Hepatocyte (in vitro differentiated cells): ENCODE measurements around the gene ZDHHC14. TPM values are rescaled to one million over a fixed set of nuclear protein-coding genes. Genes with fewer than 3 reads are reported as not detected.

Experiments used
- DNase-seq: peaks from one replicate; pipeline ENCODE4 v3.0.0-alpha.2; 2016; ENCODE audit warnings: low spot score
- H2AFZ ChIP-seq: fragments of 200-600 bp; sonication (generic); 2 replicates; pipeline ENCODE4 v1.6.0; 2016; ENCODE audit warnings: antibody characterized with exemption, mild to moderate bottlenecking
- H3K27ac ChIP-seq: fragments of 200-600 bp; sonication (generic); 2 replicates; pipeline ENCODE4 v1.5.1; 2016; ENCODE audit warnings: mild to moderate bottlenecking
- H3K27me3 ChIP-seq: fragments of 200-600 bp; sonication (generic); 2 replicates; pipeline ENCODE4 v1.6.1; 2016
- H3K36me3 ChIP-seq: fragments of 200-600 bp; sonication (generic); replicated peaks from 2 replicates; pipeline ENCODE4 v1.5.1; 2016; ENCODE audit warnings: low read depth; ENCODE audit not compliant: insufficient read depth
- H3K4me1 ChIP-seq: fragments of 200-600 bp; sonication (generic); 2 replicates; pipeline ENCODE4 v1.5.1; 2016; ENCODE audit warnings: mild to moderate bottlenecking, moderate library complexity; ENCODE audit not compliant: insufficient read depth
- H3K4me2 ChIP-seq: fragments of 200-600 bp; sonication (generic); 2 replicates; pipeline ENCODE4 v1.6.0; 2016
- H3K4me3 ChIP-seq: fragments of 200-600 bp; sonication (generic); 2 replicates; pipeline ENCODE4 v1.5.1; 2016; ENCODE audit warnings: mild to moderate bottlenecking
- H3K79me2 ChIP-seq: fragments of 200-600 bp; sonication (generic); 2 replicates; pipeline ENCODE4 v1.6.0; 2017; ENCODE audit warnings: mild to moderate bottlenecking
- H3K9me2 ChIP-seq: fragments of 200-600 bp; sonication (generic); replicated peaks from 2 replicates; pipeline ENCODE4 v1.6.0; 2017; ENCODE audit warnings: mild to moderate bottlenecking; ENCODE audit not compliant: insufficient read depth
- H3K9me3 ChIP-seq: fragments of 200-600 bp; sonication (generic); 2 replicates; pipeline ENCODE4 v1.5.1; 2016; ENCODE audit warnings: low read depth, mild to moderate bottlenecking
- H4K20me1 ChIP-seq: fragments of 200-600 bp; sonication (generic); 2 replicates; pipeline ENCODE4 v1.6.0; 2016; ENCODE audit warnings: mild to moderate bottlenecking; ENCODE audit not compliant: insufficient read depth, poor library complexity, severe bottlenecking
- EZH2 ChIP-seq: fragments of 200-600 bp; sonication (generic); IDR thresholded peaks from 2 replicates; pipeline ENCODE4 v1.6.1; 2016; ENCODE audit warnings: antibody characterized with exemption, mild to moderate bottlenecking, borderline replicate concordance
- EZH2phosphoT487 ChIP-seq: fragments of 200-600 bp; sonication (generic); IDR thresholded peaks from one replicate; pipeline ENCODE4 v1.6.1; 2018; ENCODE audit warnings: antibody characterized with exemption, mild to moderate bottlenecking, low read depth, moderate library complexity; ENCODE audit not compliant: unreplicated experiment, severe bottlenecking
- WGBS: methylation state at CpG from one replicate; pipeline ENCODE4 v1.1.6; 2016; ENCODE audit warnings: low lambda C conversion rate; ENCODE audit errors: missing lambda C conversion rate; 5-methylcytosine and 5-hydroxymethylcytosine counted together
- polyA plus RNA-seq: library from polyadenylated mRNA; unstranded; fragments of >200 nt; fragmentation: Nextera tagmentation; extraction: Ambion mirVana; gene quantifications from 2 replicates; pipeline ENCODE4 v1.2.1, GENCODE V29; 2016
- total RNA-seq: library from RNA; depleted of rRNA; stranded (reverse); fragments of >200 nt; gene quantifications from 2 replicates; pipeline ENCODE4 v1.2.3, GENCODE V29; 2014
- TF ChIP-seq, protein P1 (sequence below): fragments of 200-600 bp; sonication (generic); IDR thresholded peaks from 2 replicates; pipeline ENCODE4 v1.5.1; 2016; ENCODE audit warnings: antibody characterized with exemption, mild to moderate bottlenecking; ENCODE audit not compliant: poor library complexity

The ZDHHC14 gene
- total and polyA plus RNA-seq, 2 experiments from 2014 or later = 11.8 to 25.2 TPM

- H3K27ac ChIP-seq = no peak overlapping the region
- no peaks in the 10 kb centered on the region for H3K36me3 ChIP-seq
- peaks cover 9% of the 10 kb centered on the region for H3K79me2 ChIP-seq
- H3K4me3 ChIP-seq = no peak overlapping the region
- H3K27me3 ChIP-seq = no peaks in the 10 kb centered on the region
- no peaks in the 10 kb centered on the region for H3K9me3 ChIP-seq
- no peaks in the 10 kb centered on the region for H4K20me1 ChIP-seq
- H3K4me1 ChIP-seq = no peaks in the 10 kb centered on the region
- no peaks in the 10 kb centered on the region for H3K9me2 ChIP-seq
- no peak overlapping the region for H2AFZ ChIP-seq
- 77% methylated on average over 3 of the region's 3 CpGs for WGBS
- no peak overlapping the region for H3K4me2 ChIP-seq
- DNase-seq = no peak
- TF ChIP-seq EZH2phosphoT487 = no peak
- TF ChIP-seq, protein P1, sequence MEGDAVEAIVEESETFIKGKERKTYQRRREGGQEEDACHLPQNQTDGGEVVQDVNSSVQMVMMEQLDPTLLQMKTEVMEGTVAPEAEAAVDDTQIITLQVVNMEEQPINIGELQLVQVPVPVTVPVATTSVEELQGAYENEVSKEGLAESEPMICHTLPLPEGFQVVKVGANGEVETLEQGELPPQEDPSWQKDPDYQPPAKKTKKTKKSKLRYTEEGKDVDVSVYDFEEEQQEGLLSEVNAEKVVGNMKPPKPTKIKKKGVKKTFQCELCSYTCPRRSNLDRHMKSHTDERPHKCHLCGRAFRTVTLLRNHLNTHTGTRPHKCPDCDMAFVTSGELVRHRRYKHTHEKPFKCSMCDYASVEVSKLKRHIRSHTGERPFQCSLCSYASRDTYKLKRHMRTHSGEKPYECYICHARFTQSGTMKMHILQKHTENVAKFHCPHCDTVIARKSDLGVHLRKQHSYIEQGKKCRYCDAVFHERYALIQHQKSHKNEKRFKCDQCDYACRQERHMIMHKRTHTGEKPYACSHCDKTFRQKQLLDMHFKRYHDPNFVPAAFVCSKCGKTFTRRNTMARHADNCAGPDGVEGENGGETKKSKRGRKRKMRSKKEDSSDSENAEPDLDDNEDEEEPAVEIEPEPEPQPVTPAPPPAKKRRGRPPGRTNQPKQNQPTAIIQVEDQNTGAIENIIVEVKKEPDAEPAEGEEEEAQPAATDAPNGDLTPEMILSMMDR = no peak
- no peak for TF ChIP-seq EZH2
Observed at GRCh38 chr6:157402996-157403685, 22.2 kb downstream of the ZDHHC14 start.

GRCh38 chr6:157403686-157404051 is 22.7 kb downstream of the ZDHHC14 start:
- Histone ChIP-seq H3K27ac (no peak overlapping the region), H3K4me2 (no peak overlapping the region), H3K27me3 (no peaks in the 10 kb centered on the region), H4K20me1 (no peaks in the 10 kb centered on the region), H2AFZ (no peak overlapping the region), H3K79me2 (peaks cover 14% of the 10 kb centered on the region), H3K4me1 (no peaks in the 10 kb centered on the region), H3K36me3 (no peaks in the 10 kb centered on the region), H3K9me2 (no peaks in the 10 kb centered on the region), H3K4me3 (no peak overlapping the region), H3K9me3 (no peaks in the 10 kb centered on the region)
- WGBS = 84% methylated on average over 6 of the region's 6 CpGs
- no peak for DNase-seq
- TF ChIP-seq, protein P1 = no peak
- TF ChIP-seq EZH2 (no peak), EZH2phosphoT487 (no peak)

GRCh38 chr6:157405986-157406385 is 25.0 kb downstream of the ZDHHC14 start:
- H3K4me3 ChIP-seq = no peak overlapping the region
- no peak overlapping the region for H3K27ac ChIP-seq
- H2AFZ ChIP-seq = no peak overlapping the region
- no peaks in the 10 kb centered on the region for H3K36me3 ChIP-seq
- no peak overlapping the region for H3K4me2 ChIP-seq
- no peaks in the 10 kb centered on the region for H3K4me1 ChIP-seq
- no peaks in the 10 kb centered on the region for H3K27me3 ChIP-seq
- H4K20me1 ChIP-seq = no peaks in the 10 kb centered on the region
- 76% methylated on average over 6 of the region's 6 CpGs for WGBS
- no peak for TF ChIP-seq EZH2phosphoT487
- TF ChIP-seq, protein P1 = no peak
- TF ChIP-seq EZH2 = no peak
- DNase-seq = peak; percentile 32
- H3K9me3 ChIP-seq = no peaks in the 10 kb centered on the region
- H3K79me2 ChIP-seq = peaks cover 28% of the 10 kb centered on the region
- H3K9me2 ChIP-seq = no peaks in the 10 kb centered on the region
